Nephron (organoid): ENCODE measurements around the gene XPNPEP3.

Experiments used
- H3K27ac Mint-ChIP-seq, 3 experiments: 2 replicates each; pipeline ENCODE4 v1.8.0; 2020; ENCODE audit warnings: mixed read lengths in 3 of 3, mild to moderate bottlenecking in 2 of 3, moderate library complexity in 1 of 3
- H3K27me3 Mint-ChIP-seq: 2 replicates; pipeline ENCODE4 v1.8.0; 2021; ENCODE audit warnings: low read depth, mild to moderate bottlenecking, moderate library complexity, mixed read lengths
- H3K36me3 Mint-ChIP-seq: 2 replicates; pipeline ENCODE4 v1.8.0; 2020; ENCODE audit warnings: low read depth, mixed read lengths
- H3K4me1 Mint-ChIP-seq: 2 replicates; pipeline ENCODE4 v1.8.0; 2020; ENCODE audit warnings: mixed read lengths
- H3K4me3 Mint-ChIP-seq, 3 experiments: 2 replicates each; pipeline ENCODE4 v1.8.0; 2020; ENCODE audit warnings: mild to moderate bottlenecking in 3 of 3, mixed read lengths in 3 of 3, moderate library complexity in 2 of 3
- H3K9me3 Mint-ChIP-seq: 2 replicates; pipeline ENCODE4 v1.8.0; 2020; ENCODE audit warnings: mixed read lengths
- TF ChIP-seq, protein P1 (sequence below), 3 experiments: fragments of 200-600 bp; sonication (generic); IDR thresholded peaks; one replicate each; pipeline ENCODE4 v1.5.0; 2021; ENCODE audit warnings: antibody characterized with exemption in 3 of 3; ENCODE audit not compliant: unreplicated experiment in 3 of 3

XPNPEP3 gene

DNA sequence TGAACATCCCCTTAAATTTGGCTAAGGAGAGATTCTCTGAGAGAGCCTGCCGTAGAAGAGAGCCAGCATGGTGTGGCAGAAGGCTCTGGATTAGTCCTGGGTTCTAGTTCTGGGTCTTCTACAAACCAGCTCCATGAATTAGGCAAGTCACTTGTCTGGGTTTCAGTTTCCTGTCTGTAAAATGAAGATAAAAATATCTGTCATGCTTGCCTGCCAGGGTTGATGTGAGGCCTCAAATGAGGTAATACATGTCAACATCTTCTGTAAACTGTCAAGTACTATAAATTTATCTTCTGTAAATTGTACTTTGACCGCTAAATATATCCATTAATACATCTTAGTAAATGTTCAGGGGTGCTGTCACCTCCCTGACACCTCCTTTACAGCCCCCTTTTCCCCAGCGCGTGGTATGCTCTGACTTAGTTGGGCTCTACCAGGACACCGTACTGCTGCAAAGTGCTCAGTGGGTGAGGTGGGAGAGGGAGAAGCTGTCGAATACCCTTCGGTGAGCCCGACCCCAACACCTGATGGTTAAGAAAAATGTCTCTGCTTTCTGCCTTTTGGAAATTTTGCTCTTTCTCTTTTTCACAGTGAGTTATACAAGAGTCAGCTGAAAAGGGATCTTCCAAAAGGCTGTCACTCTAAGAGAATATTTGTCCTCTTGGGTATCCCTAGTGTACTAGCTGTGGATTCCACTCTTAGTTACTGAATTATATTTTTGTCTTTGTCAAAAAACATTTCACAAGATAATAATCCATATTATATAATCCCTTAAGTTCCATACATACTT is 109.2 kb downstream of the XPNPEP3 start:
- no peaks in the 10 kb centered on the region for H3K4me1 Mint-ChIP-seq
- no peak overlapping the region for H3K4me3 Mint-ChIP-seq
- H3K27me3 Mint-ChIP-seq = no peaks in the 10 kb centered on the region

DNA sequence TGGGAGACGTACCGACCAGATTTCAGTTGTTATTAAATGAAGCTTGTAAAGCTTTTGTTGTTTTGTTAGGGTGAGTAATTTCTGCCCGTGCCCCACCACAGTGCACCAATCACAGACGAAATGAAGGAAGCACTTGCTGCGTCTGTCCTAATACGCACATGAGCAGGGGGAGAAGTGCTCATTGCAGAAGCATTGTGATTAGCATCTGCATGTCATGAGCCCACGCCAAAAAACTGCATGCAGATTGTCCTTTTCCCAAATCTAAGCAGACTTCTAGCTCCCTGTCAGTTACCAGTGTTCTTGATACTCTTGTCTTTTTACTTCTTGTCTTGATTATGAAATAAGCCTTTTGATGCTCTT is 109.8 kb downstream of the XPNPEP3 start:
- TF ChIP-seq, protein P1, sequence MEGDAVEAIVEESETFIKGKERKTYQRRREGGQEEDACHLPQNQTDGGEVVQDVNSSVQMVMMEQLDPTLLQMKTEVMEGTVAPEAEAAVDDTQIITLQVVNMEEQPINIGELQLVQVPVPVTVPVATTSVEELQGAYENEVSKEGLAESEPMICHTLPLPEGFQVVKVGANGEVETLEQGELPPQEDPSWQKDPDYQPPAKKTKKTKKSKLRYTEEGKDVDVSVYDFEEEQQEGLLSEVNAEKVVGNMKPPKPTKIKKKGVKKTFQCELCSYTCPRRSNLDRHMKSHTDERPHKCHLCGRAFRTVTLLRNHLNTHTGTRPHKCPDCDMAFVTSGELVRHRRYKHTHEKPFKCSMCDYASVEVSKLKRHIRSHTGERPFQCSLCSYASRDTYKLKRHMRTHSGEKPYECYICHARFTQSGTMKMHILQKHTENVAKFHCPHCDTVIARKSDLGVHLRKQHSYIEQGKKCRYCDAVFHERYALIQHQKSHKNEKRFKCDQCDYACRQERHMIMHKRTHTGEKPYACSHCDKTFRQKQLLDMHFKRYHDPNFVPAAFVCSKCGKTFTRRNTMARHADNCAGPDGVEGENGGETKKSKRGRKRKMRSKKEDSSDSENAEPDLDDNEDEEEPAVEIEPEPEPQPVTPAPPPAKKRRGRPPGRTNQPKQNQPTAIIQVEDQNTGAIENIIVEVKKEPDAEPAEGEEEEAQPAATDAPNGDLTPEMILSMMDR (IDR thresholded peaks at IDR 0.05; ENCODE audit: unreplicated experiment in 3 of 3) = no peak
- no peak overlapping the region for H3K27ac Mint-ChIP-seq
- H3K36me3 Mint-ChIP-seq = peaks cover 54% of the 10 kb centered on the region
- H3K9me3 Mint-ChIP-seq = no peaks in the 10 kb centered on the region
- no peaks in the 10 kb centered on the region for H3K27me3 Mint-ChIP-seq
- no peaks in the 10 kb centered on the region for H3K4me1 Mint-ChIP-seq
- H3K4me3 Mint-ChIP-seq = no peak overlapping the region

More for the DNA sequence above, 109.2 kb downstream of the XPNPEP3 start:
- H3K27ac Mint-ChIP-seq = no peak overlapping the region
- H3K36me3 Mint-ChIP-seq = peaks cover 56% of the 10 kb centered on the region
- TF ChIP-seq, protein P1 (IDR thresholded peaks at IDR 0.05; ENCODE audit: unreplicated experiment in 3 of 3) = no peak
- H3K9me3 Mint-ChIP-seq = no peaks in the 10 kb centered on the region

DNA sequence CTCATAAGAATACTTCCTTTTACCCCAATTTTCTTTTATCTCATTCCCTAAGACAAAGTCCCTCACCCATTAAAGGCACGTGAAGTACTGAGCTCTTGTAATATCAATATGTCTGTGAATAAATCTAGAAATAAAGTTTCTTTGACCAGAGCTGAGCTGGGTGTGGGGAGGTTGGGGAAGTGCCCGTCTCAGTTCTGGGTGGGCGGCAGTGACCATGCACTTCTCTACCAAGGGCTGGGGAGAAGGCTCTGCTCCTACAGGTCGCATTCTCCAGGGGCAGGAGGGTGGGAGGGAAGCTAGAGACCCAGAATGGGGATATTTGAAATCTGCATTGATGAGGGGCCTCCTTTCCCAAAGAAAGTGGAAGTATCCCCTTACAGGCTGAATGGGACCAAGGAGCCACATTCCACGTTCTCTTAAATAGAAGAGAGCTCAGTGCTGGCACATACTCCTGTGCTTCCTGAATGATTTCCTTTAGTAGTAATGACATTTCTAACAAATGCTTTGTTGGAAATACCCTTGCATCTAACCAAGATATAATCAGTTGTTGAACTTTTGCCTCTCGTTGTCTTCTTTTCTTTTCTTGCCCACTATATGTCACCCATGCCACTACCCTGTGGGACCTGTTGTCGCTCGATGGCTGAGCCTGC is 110.3 kb downstream of the XPNPEP3 start:
- Mint-ChIP-seq H3K4me3 (no peak overlapping the region), H3K9me3 (no peaks in the 10 kb centered on the region), H3K27ac (no peak overlapping the region), H3K36me3 (peaks cover 53% of the 10 kb centered on the region), H3K4me1 (no peaks in the 10 kb centered on the region), H3K27me3 (no peaks in the 10 kb centered on the region)
- TF ChIP-seq, protein P1 (IDR thresholded peaks at IDR 0.05; ENCODE audit: unreplicated experiment in 3 of 3) = no peak

DNA sequence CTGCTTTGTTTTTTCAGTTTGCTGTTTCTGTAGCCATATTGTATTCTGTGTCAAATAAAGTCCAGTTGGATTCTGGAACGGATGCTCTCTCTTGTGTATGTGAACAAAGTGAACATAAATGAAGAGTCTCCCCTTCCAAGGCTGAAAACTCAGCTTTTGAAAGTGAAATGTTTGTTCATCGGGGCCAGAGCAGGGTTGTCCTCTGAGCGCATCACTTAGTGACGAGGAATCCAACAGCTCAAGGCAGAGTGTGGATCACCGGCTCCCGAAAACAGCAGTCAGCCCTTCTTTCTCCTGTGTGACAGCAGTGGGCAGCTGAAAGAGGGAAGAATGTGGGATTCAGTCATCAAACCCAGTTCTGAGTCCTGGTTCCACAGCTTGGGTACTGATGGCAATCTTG is 115.6 kb downstream of the XPNPEP3 start:
- Mint-ChIP-seq H3K27ac (no peak overlapping the region), H3K4me3 (no peak overlapping the region), H3K36me3 (peaks cover 28% of the 10 kb centered on the region), H3K27me3 (no peaks in the 10 kb centered on the region), H3K9me3 (no peaks in the 10 kb centered on the region), H3K4me1 (no peaks in the 10 kb centered on the region)
- TF ChIP-seq, protein P1 (IDR thresholded peaks at IDR 0.05; ENCODE audit: unreplicated experiment in 3 of 3) = no peak

DNA sequence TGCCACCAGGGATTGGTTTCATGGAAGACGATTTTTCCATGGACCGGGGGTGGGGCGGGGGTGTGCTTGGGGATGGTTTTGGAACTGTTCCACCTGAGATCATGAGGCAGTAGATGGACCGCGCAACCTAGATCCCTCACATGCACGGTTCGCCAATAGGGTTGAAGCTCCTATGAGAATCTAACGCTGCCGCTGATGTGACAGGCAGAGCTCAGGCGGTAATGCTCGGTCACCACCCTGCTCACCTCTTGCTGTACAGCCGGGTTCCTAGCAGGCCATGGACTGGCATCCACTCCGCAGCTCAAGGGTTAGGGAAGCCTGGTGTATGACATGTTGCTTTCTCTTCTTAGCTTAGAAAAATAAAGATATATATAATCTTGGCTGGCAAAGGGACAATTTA is 116.2 kb downstream of the XPNPEP3 start:
- TF ChIP-seq, protein P1 (IDR thresholded peaks at IDR 0.05; ENCODE audit: unreplicated experiment in 3 of 3) = no peak
- Mint-ChIP-seq H3K9me3 (no peaks in the 10 kb centered on the region), H3K4me3 (no peak overlapping the region), H3K4me1 (no peaks in the 10 kb centered on the region), H3K36me3 (peaks cover 25% of the 10 kb centered on the region), H3K27me3 (no peaks in the 10 kb centered on the region), H3K27ac (no peak overlapping the region)
